Esophagus muscularis mucosa (tissue), 4 donors: ENCODE measurements around the gene BTAF1.

Source experiments
- CTCF ChIP-seq, 3 experiments: fragments of 200-600 bp in 2 of 3; fragments of 450-650 bp in 1 of 3; sonication (generic) in 2 of 3; IDR thresholded peaks; one replicate each; pipeline ENCODE4 v1.5.1; 2017 to 2019; ENCODE audit warnings: antibody characterized with exemption in 3 of 3, mild to moderate bottlenecking in 2 of 3, moderate library complexity in 1 of 3
- EP300 ChIP-seq: sonication (generic); formaldehyde crosslinking; IDR thresholded peaks from one replicate; pipeline ENCODE4 v1.6.1; 2017; ENCODE audit warnings: antibody characterized with exemption
- POLR2A ChIP-seq: fragments of 450-650 bp; IDR thresholded peaks from one replicate; pipeline ENCODE4 v1.6.1; 2017; ENCODE audit warnings: antibody characterized with exemption, moderate library complexity, mild to moderate bottlenecking, low read depth
- POLR2AphosphoS5 ChIP-seq, 2 donors: sonication (generic); formaldehyde crosslinking; IDR thresholded peaks; one replicate each; pipeline ENCODE4 v1.6.1; 2017; ENCODE audit warnings: antibody characterized with exemption in 2 of 2

DNA sequence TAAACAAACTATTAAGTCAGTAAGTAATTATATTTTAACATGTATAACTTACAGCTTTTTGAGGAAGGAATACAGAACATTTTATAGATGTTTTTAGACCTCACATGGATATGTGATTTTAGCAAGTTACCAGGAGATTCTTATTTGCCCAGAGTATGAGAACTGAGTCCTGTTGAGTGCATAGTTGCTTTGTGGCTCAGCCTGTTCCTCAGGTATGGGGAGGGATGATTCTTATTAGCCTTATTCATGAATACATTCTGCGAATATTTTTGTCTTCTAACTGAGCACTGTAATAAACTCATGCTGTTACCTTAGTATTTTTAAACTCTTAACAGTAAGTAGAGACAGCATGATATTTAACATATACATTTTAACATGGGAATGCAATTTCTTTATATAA is 17.9 kb downstream of the BTAF1 start:
- TF ChIP-seq CTCF (IDR thresholded peaks at IDR 0.05) (no peak), POLR2AphosphoS5 (IDR thresholded peaks at IDR 0.05) (no peak), EP300 (no peak), POLR2A (no peak)
